K562 (cell line): Measurements from ENCODE around the gene SYT6. TPM values are rescaled to one million over a fixed set of nuclear protein-coding genes. Genes with fewer than 3 reads are reported as not detected.

Experiments used
- CBFB ChIP-seq: sonication (generic); formaldehyde crosslinking; IDR thresholded peaks from 2 replicates; pipeline ENCODE4 v1.4.0; 2020; ENCODE audit warnings: mild to moderate bottlenecking, missing genetic modification reagents
- ELF2 ChIP-seq: fragments of 250-450 bp; sonication (Bioruptor Pico); IDR thresholded peaks from 2 replicates; pipeline ENCODE4 v1.5.0; 2021; ENCODE audit warnings: mild to moderate bottlenecking
- ELF4 ChIP-seq: fragments of 450-650 bp; formaldehyde crosslinking; IDR thresholded peaks from 2 replicates; pipeline ENCODE4 v1.4.0; 2022; ENCODE audit warnings: missing genetic modification characterization
- GATAD2B ChIP-seq: fragments of 450-650 bp; IDR thresholded peaks from 2 replicates; pipeline ENCODE4 v1.6.1; 2017; ENCODE audit warnings: mild to moderate bottlenecking, borderline replicate concordance
- KLF6 ChIP-seq: fragments of 250-450 bp; sonication (Bioruptor Pico); IDR thresholded peaks from 2 replicates; pipeline ENCODE4 v1.4.0; 2020; ENCODE audit warnings: mild to moderate bottlenecking, moderate library complexity, borderline replicate concordance
- MAFF ChIP-seq: IDR thresholded peaks from 2 replicates; pipeline ENCODE4 v1.6.1; 2012; ENCODE audit warnings: low read length, improper control_type of control experiment
- MYC ChIP-seq, 2 experiments: fragments of 250-450 bp in 1 of 2; sonication (Bioruptor Pico) in 1 of 2; IDR thresholded peaks; 2 replicates each; pipeline versions ENCODE4 v1.5.1 to v1.6.1; 2012 to 2021; ENCODE audit warnings: low read depth in 2 of 2, borderline replicate concordance in 1 of 2, improper control_type of control experiment in 1 of 2, low read length in 1 of 2, mild to moderate bottlenecking in 1 of 2, moderate library complexity in 1 of 2
- NCOR1 ChIP-seq: fragments of 450-650 bp; IDR thresholded peaks from 2 replicates; pipeline ENCODE4 v1.6.1; 2016; ENCODE audit warnings: mild to moderate bottlenecking, moderate library complexity
- NR1H2 ChIP-seq: sonication (generic); formaldehyde crosslinking; IDR thresholded peaks from 2 replicates; pipeline ENCODE4 v1.4.0; 2020; ENCODE audit warnings: mild to moderate bottlenecking, missing genetic modification reagents
- PHF21A ChIP-seq: fragments of 450-650 bp; IDR thresholded peaks from 2 replicates; pipeline ENCODE4 v1.6.1; 2017; ENCODE audit warnings: low read depth, borderline replicate concordance
- POU5F1 ChIP-seq: fragments of 150-350 bp; IDR thresholded peaks from 2 replicates; pipeline ENCODE4 v1.6.1; 2014; ENCODE audit warnings: borderline replicate concordance, low read length, low read depth, mild to moderate bottlenecking; ENCODE audit not compliant: partially characterized antibody
- RBM22 ChIP-seq: fragments of 200-400 bp; formaldehyde crosslinking; IDR thresholded peaks from 2 replicates; pipeline ENCODE4 v1.6.1; 2018; ENCODE audit warnings: low read length, low read depth; ENCODE audit not compliant: poor library complexity, severe bottlenecking
- SAFB2 ChIP-seq: fragments of 200-400 bp; formaldehyde crosslinking; IDR thresholded peaks from 2 replicates; pipeline ENCODE4 v1.6.1; 2018; ENCODE audit warnings: borderline replicate concordance, low read length, low read depth, moderate library complexity; ENCODE audit not compliant: severe bottlenecking
- SMAD1 ChIP-seq: fragments of 150-350 bp; IDR thresholded peaks from 2 replicates; pipeline ENCODE4 v1.6.1; 2014; ENCODE audit warnings: low read length, low read depth; ENCODE audit not compliant: partially characterized antibody
- ZNF184 ChIP-seq: sonication (generic); formaldehyde crosslinking; IDR thresholded peaks from 2 replicates; pipeline ENCODE4 v1.5.0; 2020; ENCODE audit warnings: missing genetic modification reagents
- ZNF253 ChIP-seq: fragments of 250-450 bp; sonication (Bioruptor Pico); conservative IDR thresholded peaks from 2 replicates; pipeline ENCODE4 v1.6.1; 2021; ENCODE audit warnings: mild to moderate bottlenecking
- polyA plus RNA-seq, 8 experiments: library from polyadenylated mRNA; depleted of rRNA in 4 of 8; stranded (reverse) in 5 of 8; unstranded in 3 of 8; fragments of >200 nt; fragmentation: Nextera tagmentation in 2 of 8; fragmentation: Illumina TruSeq in 1 of 8; extraction: Ambion mirVana in 2 of 8; extraction: Trizol in 1 of 8; gene quantifications; 2 replicates each; pipeline versions ENCODE4 v1.2.1 to v1.2.3, GENCODE V29; 2011 to 2014; ENCODE audit warnings: inconsistent platforms in 1 of 8, missing spikeins in 1 of 8
- total RNA-seq, 7 experiments: library from RNA; depleted of rRNA in 6 of 7; stranded (reverse); fragments of >200 nt in 6 of 7; fragmentation: Illumina TruSeq in 2 of 7; extraction: Trizol in 2 of 7; gene quantifications; 2 replicates each; pipeline versions ENCODE4 v1.2.1 to v1.2.3, GENCODE V29; 2011 to 2021; ENCODE audit warnings: low replicate concordance in 1 of 7
- TF ChIP-seq, protein P1 (sequence below): fragments of 450-650 bp; IDR thresholded peaks from 2 replicates; pipeline ENCODE4 v1.6.1; 2018; ENCODE audit not compliant: partially characterized antibody
- TF ChIP-seq, protein P2 (sequence below): fragments of 450-650 bp; formaldehyde crosslinking; IDR thresholded peaks from 2 replicates; pipeline ENCODE4 v1.4.0; 2022; ENCODE audit warnings: missing genetic modification characterization
- TF ChIP-seq, protein P3 (sequence below): fragments of 200-400 bp; formaldehyde crosslinking; IDR thresholded peaks from 2 replicates; pipeline ENCODE4 v1.6.1; 2017; ENCODE audit warnings: mild to moderate bottlenecking, low read depth, low read length, moderate library complexity

The SYT6 gene
- total and polyA plus RNA-seq, 9 of the 15 experiments (the other 6 are each of a cell fraction or from before 2014, with no cell fraction given) = 0.06 TPM; not detected in 8

DNA sequence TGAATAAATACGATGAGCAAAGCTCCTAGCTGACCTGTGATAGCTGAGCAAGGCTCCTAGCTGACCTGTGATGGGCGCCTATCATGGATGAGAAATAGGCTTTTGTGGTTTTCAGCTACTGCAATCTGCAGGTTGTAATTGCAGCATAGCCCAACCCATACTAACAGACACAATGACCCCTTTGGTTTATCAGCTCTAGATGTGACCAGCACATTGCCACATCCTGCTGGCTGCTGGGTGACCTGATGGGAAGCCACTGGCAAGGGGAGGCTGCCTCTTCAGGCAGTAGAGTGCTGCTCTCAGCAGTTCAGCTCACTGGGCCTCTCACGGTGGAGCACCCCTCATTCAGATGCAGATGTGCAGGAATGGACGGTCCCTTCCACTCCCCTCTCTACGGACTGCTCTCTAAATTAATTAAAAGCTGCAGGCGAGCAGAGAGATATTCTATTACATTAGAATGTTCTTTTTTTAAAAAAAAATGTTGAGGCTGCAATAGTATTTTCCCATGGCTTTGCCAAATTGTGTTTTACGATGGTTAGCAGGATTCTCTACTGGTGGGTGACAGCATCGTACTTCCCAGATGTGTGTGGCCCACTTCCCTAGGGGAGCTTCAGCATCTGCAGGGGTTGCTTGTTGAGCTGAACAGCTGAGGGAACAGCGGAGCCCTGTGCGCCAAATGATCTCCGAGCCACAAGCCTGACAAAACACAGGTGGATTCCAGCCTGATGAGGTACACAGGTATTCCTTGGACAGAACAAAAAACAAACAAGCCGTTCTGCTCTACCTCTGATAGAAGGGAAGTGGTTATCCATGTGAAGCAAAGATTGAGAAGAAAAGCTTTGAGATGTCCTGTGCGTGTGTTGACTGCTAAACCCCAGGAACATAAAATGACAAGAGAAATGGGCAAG lies 65.0 kb downstream of the SYT6 start (continued):
- no peak for TF ChIP-seq ZNF253 (CRISPR knock-in tag)
- no peak for TF ChIP-seq GATAD2B
- peak; percentile 92 for TF ChIP-seq CBFB (CRISPR knock-in tag)
- no peak for TF ChIP-seq SMAD1
- TF ChIP-seq ELF2 = no peak
- no peak for TF ChIP-seq POU5F1
- no peak for TF ChIP-seq ELF4
- TF ChIP-seq, protein P1, sequence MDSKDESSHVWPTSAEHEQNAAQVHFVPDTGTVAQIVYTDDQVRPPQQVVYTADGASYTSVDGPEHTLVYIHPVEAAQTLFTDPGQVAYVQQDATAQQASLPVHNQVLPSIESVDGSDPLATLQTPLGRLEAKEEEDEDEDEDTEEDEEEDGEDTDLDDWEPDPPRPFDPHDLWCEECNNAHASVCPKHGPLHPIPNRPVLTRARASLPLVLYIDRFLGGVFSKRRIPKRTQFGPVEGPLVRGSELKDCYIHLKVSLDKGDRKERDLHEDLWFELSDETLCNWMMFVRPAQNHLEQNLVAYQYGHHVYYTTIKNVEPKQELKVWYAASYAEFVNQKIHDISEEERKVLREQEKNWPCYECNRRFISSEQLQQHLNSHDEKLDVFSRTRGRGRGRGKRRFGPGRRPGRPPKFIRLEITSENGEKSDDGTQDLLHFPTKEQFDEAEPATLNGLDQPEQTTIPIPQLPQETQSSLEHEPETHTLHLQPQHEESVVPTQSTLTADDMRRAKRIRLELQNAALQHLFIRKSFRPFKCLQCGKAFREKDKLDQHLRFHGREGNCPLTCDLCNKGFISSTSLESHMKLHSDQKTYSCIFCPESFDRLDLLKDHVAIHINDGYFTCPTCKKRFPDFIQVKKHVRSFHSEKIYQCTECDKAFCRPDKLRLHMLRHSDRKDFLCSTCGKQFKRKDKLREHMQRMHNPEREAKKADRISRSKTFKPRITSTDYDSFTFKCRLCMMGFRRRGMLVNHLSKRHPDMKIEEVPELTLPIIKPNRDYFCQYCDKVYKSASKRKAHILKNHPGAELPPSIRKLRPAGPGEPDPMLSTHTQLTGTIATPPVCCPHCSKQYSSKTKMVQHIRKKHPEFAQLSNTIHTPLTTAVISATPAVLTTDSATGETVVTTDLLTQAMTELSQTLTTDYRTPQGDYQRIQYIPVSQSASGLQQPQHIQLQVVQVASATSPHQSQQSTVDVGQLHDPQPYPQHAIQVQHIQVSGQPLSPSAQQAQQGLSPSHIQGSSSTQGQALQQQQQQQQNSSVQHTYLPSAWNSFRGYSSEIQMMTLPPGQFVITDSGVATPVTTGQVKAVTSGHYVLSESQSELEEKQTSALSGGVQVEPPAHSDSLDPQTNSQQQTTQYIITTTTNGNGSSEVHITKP = peak; percentile 72
- TF ChIP-seq NCOR1 = no peak
- TF ChIP-seq RBM22 = no peak
- TF ChIP-seq, protein P2, sequence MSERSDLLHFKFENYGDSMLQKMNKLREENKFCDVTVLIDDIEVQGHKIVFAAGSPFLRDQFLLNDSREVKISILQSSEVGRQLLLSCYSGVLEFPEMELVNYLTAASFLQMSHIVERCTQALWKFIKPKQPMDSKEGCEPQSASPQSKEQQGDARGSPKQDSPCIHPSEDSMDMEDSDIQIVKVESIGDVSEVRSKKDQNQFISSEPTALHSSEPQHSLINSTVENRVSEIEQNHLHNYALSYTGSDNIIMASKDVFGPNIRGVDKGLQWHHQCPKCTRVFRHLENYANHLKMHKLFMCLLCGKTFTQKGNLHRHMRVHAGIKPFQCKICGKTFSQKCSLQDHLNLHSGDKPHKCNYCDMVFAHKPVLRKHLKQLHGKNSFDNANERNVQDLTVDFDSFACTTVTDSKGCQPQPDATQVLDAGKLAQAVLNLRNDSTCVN (CRISPR knock-in tag) = no peak
- TF ChIP-seq, protein P3, sequence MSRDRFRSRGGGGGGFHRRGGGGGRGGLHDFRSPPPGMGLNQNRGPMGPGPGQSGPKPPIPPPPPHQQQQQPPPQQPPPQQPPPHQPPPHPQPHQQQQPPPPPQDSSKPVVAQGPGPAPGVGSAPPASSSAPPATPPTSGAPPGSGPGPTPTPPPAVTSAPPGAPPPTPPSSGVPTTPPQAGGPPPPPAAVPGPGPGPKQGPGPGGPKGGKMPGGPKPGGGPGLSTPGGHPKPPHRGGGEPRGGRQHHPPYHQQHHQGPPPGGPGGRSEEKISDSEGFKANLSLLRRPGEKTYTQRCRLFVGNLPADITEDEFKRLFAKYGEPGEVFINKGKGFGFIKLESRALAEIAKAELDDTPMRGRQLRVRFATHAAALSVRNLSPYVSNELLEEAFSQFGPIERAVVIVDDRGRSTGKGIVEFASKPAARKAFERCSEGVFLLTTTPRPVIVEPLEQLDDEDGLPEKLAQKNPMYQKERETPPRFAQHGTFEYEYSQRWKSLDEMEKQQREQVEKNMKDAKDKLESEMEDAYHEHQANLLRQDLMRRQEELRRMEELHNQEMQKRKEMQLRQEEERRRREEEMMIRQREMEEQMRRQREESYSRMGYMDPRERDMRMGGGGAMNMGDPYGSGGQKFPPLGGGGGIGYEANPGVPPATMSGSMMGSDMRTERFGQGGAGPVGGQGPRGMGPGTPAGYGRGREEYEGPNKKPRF = no peak
- TF ChIP-seq SAFB2 = no peak
- TF ChIP-seq ZNF184 (CRISPR knock-in tag) = no peak
- no peak for TF ChIP-seq MAFF
- TF ChIP-seq MYC (IDR thresholded peaks at IDR 0.05; ENCODE audit: low read depth, low read length) = no peak; the same call in 1 of the 2 replicates
- no peak for TF ChIP-seq MYC (CRISPR knock-in tag; IDR thresholded peaks at IDR 0.05; ENCODE audit: borderline replicate concordance, low read depth)
- no peak for TF ChIP-seq PHF21A
- no peak for TF ChIP-seq NR1H2 (CRISPR knock-in tag)
- TF ChIP-seq KLF6 (CRISPR knock-in tag) = no peak
